TTC549 (cell line): ENCODE data around the gene KDM3B.
"Not testable (repeated sequence)": the region's sequence is repeated elsewhere in the genome, so short reads cannot be mapped to it uniquely, and the experiment has no call there.

Experiments used
- FAIRE-seq: peaks from 2 replicates; lab custom pipeline; 2012; peaks lifted over from hg19 to GRCh38; lab: Jason Lieb, UNC

The KDM3B gene

GRCh38 chr5:138352071-138352721, at the start of gene KDM3B:
Gene KDM3B (plus strand): TSS chr5:138352685. CDS start chr5:138352796, 111 bp downstream.
- FAIRE-seq, result no peak

- no peak for FAIRE-seq
These were observed 49.1 kb upstream of the KDM3B start for GRCh38 chr5:138303372-138303771.

- no peak for FAIRE-seq
These were observed 46.7 kb upstream of the KDM3B start for GRCh38 chr5:138305797-138306196.

- FAIRE-seq, result no peak
These were observed 36.7 kb upstream of the KDM3B start for GRCh38 chr5:138315751-138316278.

- no peak for FAIRE-seq
These were observed 36.1 kb upstream of the KDM3B start for GRCh38 chr5:138316355-138316754.

- FAIRE-seq, result not testable (repeated sequence)
These were observed 34.3 kb upstream of the KDM3B start for GRCh38 chr5:138318211-138318610.

- FAIRE-seq, result no peak
These were observed 21.6 kb upstream of the KDM3B start for GRCh38 chr5:138330813-138331448.

GRCh38 chr5:138331449-138332368, 20.8 kb upstream of the KDM3B start, which contains the start of gene CDC25C:
Gene CDC25C (minus strand): TSS chr5:138331804. CDS start chr5:138331180, 624 bp downstream.
- peak; percentile 96 for FAIRE-seq

GRCh38 chr5:138334867-138335447, 17.5 kb upstream of the KDM3B start:
- FAIRE-seq, result no peak

GRCh38 chr5:138336952-138337684, 15.4 kb upstream of the KDM3B start:
- no peak for FAIRE-seq

GRCh38 chr5:138337685-138338410, 14.6 kb upstream of the KDM3B start, which contains the start of gene FAM53C:
Gene FAM53C (plus strand): TSS chr5:138338266. CDS start chr5:138341336, 3,070 bp downstream.
- FAIRE-seq, result no peak

- FAIRE-seq, result no peak
These were observed 13.9 kb upstream of the KDM3B start for GRCh38 chr5:138338411-138339090.

- no peak for FAIRE-seq
These were observed 13.4 kb upstream of the KDM3B start for GRCh38 chr5:138339091-138339456.

- FAIRE-seq, result no peak
These were observed 13.0 kb upstream of the KDM3B start for GRCh38 chr5:138339464-138339863.

GRCh38 chr5:138340008-138340407, 12.5 kb upstream of the KDM3B start:
- no peak for FAIRE-seq

GRCh38 chr5:138344887-138345622, 7.4 kb upstream of the KDM3B start:
- no peak for FAIRE-seq

GRCh38 chr5:138346889-138347288, 5.6 kb upstream of the KDM3B start:
- FAIRE-seq, result no peak

GRCh38 chr5:138349852-138350562, 2.5 kb upstream of the KDM3B start:
- FAIRE-seq, result no peak

GRCh38 chr5:138350563-138350890, 2.0 kb upstream of the KDM3B start:
- FAIRE-seq, result no peak
